ENCODE data around the gene AMER1.

GRCh38 chrX:64188901-64189300 lies 16.6 kb downstream of the AMER1 start:
- TF ChIP-seq POLR2A (IDR thresholded peaks at IDR 0.05), result no peak
- no peak for TF ChIP-seq POLR2AphosphoS5 (IDR thresholded peaks at IDR 0.05)
- no peak for TF ChIP-seq CTCF (IDR thresholded peaks at IDR 0.05)
